ENCODE data around the gene FABP6. TPM values are rescaled to one million over a fixed set of nuclear protein-coding genes. Genes with fewer than 3 reads are reported as not detected.
A peak's percentile ranks its signal among the peaks of the same experiment; 100 is the strongest.

Gene FABP6
- total RNA-seq, 1 experiment from 2014 or later, result 5.2 TPM

GRCh38 chr5:160197341-160198144 lies 31.8 kb upstream of the FABP6 start:
- no peak overlapping the region for H3K56ac ChIP-seq (ENCODE audit: insufficient read length, low read depth, low read length)
- peak; percentile 60 for DNase-seq
- H2BK12ac ChIP-seq (ENCODE audit: insufficient read length, low read depth, low read length), result no peak overlapping the region
- no peaks in the 10 kb centered on the region for H4K20me1 ChIP-seq (ENCODE audit: control insufficient read depth, insufficient read depth, insufficient read length)
- no peak overlapping the region for H2BK20ac ChIP-seq (ENCODE audit: low read depth, low read length, poor library complexity, severe bottlenecking)
- no peak for TF ChIP-seq CTCF (conservative IDR thresholded peaks at IDR 0.05)
- no peaks in the 10 kb centered on the region for H3K79me1 ChIP-seq (ENCODE audit: insufficient read depth, low read depth, low read length, poor library complexity, severe bottlenecking)
- no peak overlapping the region for H3K23ac ChIP-seq (ENCODE audit: insufficient read length, low read depth, low read length)
- peak overlapping the region in 2 of 3 experiments; percentile 62 to 97; a peak in 4 of 7 replicates for H3K27ac Mint-ChIP-seq
- no peak overlapping the region for H2AK5ac ChIP-seq (ENCODE audit: insufficient read length, low read length)
- no peaks in the 10 kb centered on the region for H3K27me3 ChIP-seq (ENCODE audit: insufficient read depth, low read length)
- peak overlapping the region; percentile 52 for H3K4me2 ChIP-seq (ENCODE audit: insufficient read depth, insufficient read length, low read length)
- WGBS (ENCODE audit: extremely low coverage, insufficient read length, low lambda C conversion rate), result no CpG with 5 or more reads among the region's 11 CpGs
- H3K36me3 Mint-ChIP-seq (ENCODE audit: insufficient read depth in 1 of 3, low read depth in 3 of 3), result peaks cover 0 to 8% (median 8%) of the 10 kb centered on the region in 3 experiments; a peak in 5 of 7 replicates
- no peak overlapping the region for H2AFZ ChIP-seq (ENCODE audit: low read length)
- H3T11ph ChIP-seq (ENCODE audit: low read length), result no peak overlapping the region
- H3K27me3 Mint-ChIP-seq (ENCODE audit: low read depth), result no peaks in the 10 kb centered on the region; the same call in 1 of the 2 replicates
- H3K4me1 Mint-ChIP-seq, result peaks cover 37 to 41% of the 10 kb centered on the region in 2 experiments
- no peak overlapping the region for H4K91ac ChIP-seq (ENCODE audit: insufficient read length, low read depth, low read length)
- no peak overlapping the region for H2BK15ac ChIP-seq (ENCODE audit: low read depth, low read length)
- no peaks in the 10 kb centered on the region for H3K9me3 ChIP-seq (ENCODE audit: control insufficient read depth, low read depth, low read length)
- no peak overlapping the region for H2BK120ac ChIP-seq (ENCODE audit: low read depth, low read length, poor library complexity, severe bottlenecking)
- H3K14ac ChIP-seq (ENCODE audit: insufficient read depth, low read length), result no peak overlapping the region
- no peak overlapping the region for H3K9ac ChIP-seq (ENCODE audit: extremely low read depth, insufficient read length, low read length)
- H3K23me2 ChIP-seq (ENCODE audit: insufficient read length, low read depth, low read length, poor library complexity, severe bottlenecking), result no peaks in the 10 kb centered on the region
- H2BK5ac ChIP-seq (ENCODE audit: insufficient read length, low read length), result no peak overlapping the region
- H4K8ac ChIP-seq (replicated peaks; ENCODE audit: insufficient read length, low read depth, low read length), result no peak overlapping the region
- no peak overlapping the region for H3K18ac ChIP-seq (ENCODE audit: insufficient read length, low read depth, low read length)
- no peak overlapping the region for H4K5ac ChIP-seq (ENCODE audit: insufficient read length, low read depth, low read length)
- peaks cover 0 to 10% of the 10 kb centered on the region in 2 experiments; a peak in 3 of 5 replicates for H3K9me3 Mint-ChIP-seq
- H3K4me1 ChIP-seq (ENCODE audit: insufficient read depth, low read length), result peaks cover 8% of the 10 kb centered on the region
- H3K4ac ChIP-seq (ENCODE audit: low read depth, low read length), result no peak overlapping the region
- H3K4me3 Mint-ChIP-seq, result peak overlapping the region in 1 of 2 experiments; percentile 62; a peak in 2 of 5 replicates
- H3K79me2 ChIP-seq (ENCODE audit: insufficient read depth, low read length), result no peaks in the 10 kb centered on the region
- no peak overlapping the region for H3K27ac ChIP-seq (ENCODE audit: insufficient read length, low read depth, low read length)

Measured in H9 (cell line).